Kidney (tissue), 14 donors: ENCODE results near the gene KRT79. TPM values are rescaled to one million over a fixed set of nuclear protein-coding genes. Genes with fewer than 3 reads are reported as not detected.

ENCODE experiments used
- DNase-seq, 5 donors: peaks; one replicate each; pipeline ENCODE4 v3.0.0-alpha.2; 2013 to 2020
- FAIRE-seq: peaks from 2 replicates; lab custom pipeline; 2012; peaks lifted over from hg19 to GRCh38; lab: Jason Lieb, UNC
- H3K27ac ChIP-seq, 2 donors: one replicate each; pipeline ENCODE4 v1.7.0; 2013; ENCODE audit warnings: low read depth in 2 of 2, low read length in 2 of 2, inconsistent platforms in 1 of 2
- H3K27me3 ChIP-seq: one replicate; pipeline ENCODE4 v1.7.1; 2013; ENCODE audit warnings: low read length, inconsistent platforms; ENCODE audit not compliant: control insufficient read depth, insufficient read depth
- H3K36me3 ChIP-seq, 3 donors: one replicate each; pipeline versions ENCODE4 v1.7.0 to v1.7.1; 2013; ENCODE audit warnings: low read length in 3 of 3, control low read depth in 1 of 3, inconsistent platforms in 1 of 3; ENCODE audit not compliant: insufficient read depth in 3 of 3, control insufficient read depth in 2 of 3
- H3K4me1 ChIP-seq, 3 donors: one replicate each; pipeline versions ENCODE4 v1.7.0 to v1.7.1; 2013; ENCODE audit warnings: low read length in 3 of 3, inconsistent platforms in 1 of 3, low read depth in 1 of 3; ENCODE audit not compliant: control insufficient read depth in 2 of 3, insufficient read depth in 2 of 3
- H3K4me3 ChIP-seq, 3 donors: one replicate each; pipeline versions ENCODE4 v1.7.0 to v1.8.1; 2013; ENCODE audit warnings: low read length in 3 of 3, control low read depth in 1 of 3, inconsistent platforms in 1 of 3
- H3K9ac ChIP-seq, 3 donors: one replicate each; pipeline versions ENCODE4 v1.7.0 to v1.7.1; 2013; ENCODE audit warnings: low read length in 3 of 3, control low read depth in 1 of 3, inconsistent platforms in 1 of 3
- H3K9me3 ChIP-seq, 3 donors: one replicate each; pipeline versions ENCODE4 v1.7.0 to v1.7.1; 2013; ENCODE audit warnings: low read length in 3 of 3, control low read depth in 1 of 3, inconsistent platforms in 1 of 3; ENCODE audit not compliant: control insufficient read depth in 2 of 3, insufficient read depth in 1 of 3
- intact Hi-C: fragments of 100-400 bp; cut with DNase I; formaldehyde crosslinking; loops from one replicate; pipeline ENCODE4 v1.11.1; 2022
- polyA plus RNA-seq: library from polyadenylated mRNA; stranded (reverse); fragments of 350-450 nt; fragmentation: Illumina TruSeq; extraction: RNeasy Lipid Tissue Mini Kit (QIAGEN cat#74804); gene quantifications from one replicate; pipeline ENCODE4 v1.2.3, GENCODE V29; 2014; ENCODE audit warnings: low read depth, low replicate concordance; ENCODE audit not compliant: insufficient read depth
- total RNA-seq: library from RNA; stranded (reverse); fragmentation: NEBNext Ultra II Directional; extraction: Animal tissue kit (Norgen Biotek cat#: 25700); gene quantifications from one replicate; pipeline ENCODE4 v1.2.1, GENCODE V29; 2021
- TF ChIP-seq, protein P1 (sequence below): IDR thresholded peaks from 3 replicates; pipeline ENCODE4 v1.5.1; 2012; ENCODE audit warnings: mild to moderate bottlenecking, moderate library complexity, borderline replicate concordance; ENCODE audit not compliant: insufficient read depth; ENCODE audit errors: extremely low read depth
- donor health status: control.
- donor health status: control.
- donor health status: control.
- donor health status: control.
- donor health status: control.
- donor health status: DM: yes; HTN: yes; CAD: no.
- donor health status: Normal renal cell carcinoma (clear cell type).

The KRT79 gene
- total and polyA plus RNA-seq, 2 donors from 2014 or later = not detected

DNA sequence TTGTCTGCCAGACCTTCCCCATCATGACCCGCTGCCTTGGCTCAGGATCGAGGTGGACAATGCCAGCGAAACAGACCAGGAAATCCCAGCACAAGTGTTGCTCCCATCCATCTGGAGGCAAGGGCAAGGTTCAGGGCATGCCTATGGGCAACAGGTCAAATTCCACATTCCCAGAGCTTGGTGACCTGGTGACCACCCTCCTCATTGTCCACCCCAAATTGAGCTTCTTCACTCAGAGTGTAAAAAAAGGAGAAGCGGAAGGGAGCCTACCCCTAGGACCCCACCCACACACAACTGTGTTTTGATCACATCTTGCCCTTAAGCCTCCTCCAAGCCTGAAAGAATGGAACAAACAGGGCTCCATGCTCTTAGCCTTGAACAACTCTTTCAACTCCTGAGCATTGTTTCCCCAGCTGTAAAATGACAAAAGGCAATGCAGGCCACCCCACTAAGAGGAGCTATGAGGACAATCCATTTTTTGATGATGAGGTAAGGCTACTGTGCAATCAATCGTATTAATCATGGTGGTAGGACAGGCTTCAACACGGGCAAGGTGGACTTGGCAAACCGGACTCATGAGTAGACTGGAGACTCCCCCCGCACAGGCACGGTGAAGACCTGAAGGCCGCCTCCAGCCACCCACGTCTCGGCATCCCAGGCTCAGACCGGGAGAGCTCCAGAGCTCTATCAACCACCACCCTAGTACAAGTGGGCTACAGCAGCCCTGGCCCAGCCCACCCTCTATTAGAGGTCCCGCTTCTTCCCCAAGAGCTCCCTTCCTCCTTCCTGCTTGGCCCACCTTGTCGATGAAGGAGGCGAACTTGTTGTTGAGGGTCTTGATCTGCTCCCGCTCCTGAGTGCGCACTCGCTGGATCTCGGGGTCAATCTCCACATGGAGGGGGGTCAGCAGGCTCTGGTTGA, 866 bp downstream of the KRT79 start:
- DNase-seq (no peak), FAIRE-seq (no peak)
- Histone ChIP-seq H3K27me3 (no peaks in the 10 kb centered on the region), H3K4me3 (no peak overlapping the region), H3K27ac (no peak overlapping the region), H3K9me3 (no peaks in the 10 kb centered on the region), H3K4me1 (no peaks in the 10 kb centered on the region), H3K9ac (no peak overlapping the region), H3K36me3 (no peaks in the 10 kb centered on the region)
- TF ChIP-seq, protein P1, sequence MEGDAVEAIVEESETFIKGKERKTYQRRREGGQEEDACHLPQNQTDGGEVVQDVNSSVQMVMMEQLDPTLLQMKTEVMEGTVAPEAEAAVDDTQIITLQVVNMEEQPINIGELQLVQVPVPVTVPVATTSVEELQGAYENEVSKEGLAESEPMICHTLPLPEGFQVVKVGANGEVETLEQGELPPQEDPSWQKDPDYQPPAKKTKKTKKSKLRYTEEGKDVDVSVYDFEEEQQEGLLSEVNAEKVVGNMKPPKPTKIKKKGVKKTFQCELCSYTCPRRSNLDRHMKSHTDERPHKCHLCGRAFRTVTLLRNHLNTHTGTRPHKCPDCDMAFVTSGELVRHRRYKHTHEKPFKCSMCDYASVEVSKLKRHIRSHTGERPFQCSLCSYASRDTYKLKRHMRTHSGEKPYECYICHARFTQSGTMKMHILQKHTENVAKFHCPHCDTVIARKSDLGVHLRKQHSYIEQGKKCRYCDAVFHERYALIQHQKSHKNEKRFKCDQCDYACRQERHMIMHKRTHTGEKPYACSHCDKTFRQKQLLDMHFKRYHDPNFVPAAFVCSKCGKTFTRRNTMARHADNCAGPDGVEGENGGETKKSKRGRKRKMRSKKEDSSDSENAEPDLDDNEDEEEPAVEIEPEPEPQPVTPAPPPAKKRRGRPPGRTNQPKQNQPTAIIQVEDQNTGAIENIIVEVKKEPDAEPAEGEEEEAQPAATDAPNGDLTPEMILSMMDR = no peak
- intact Hi-C loops = no loop called here

DNA sequence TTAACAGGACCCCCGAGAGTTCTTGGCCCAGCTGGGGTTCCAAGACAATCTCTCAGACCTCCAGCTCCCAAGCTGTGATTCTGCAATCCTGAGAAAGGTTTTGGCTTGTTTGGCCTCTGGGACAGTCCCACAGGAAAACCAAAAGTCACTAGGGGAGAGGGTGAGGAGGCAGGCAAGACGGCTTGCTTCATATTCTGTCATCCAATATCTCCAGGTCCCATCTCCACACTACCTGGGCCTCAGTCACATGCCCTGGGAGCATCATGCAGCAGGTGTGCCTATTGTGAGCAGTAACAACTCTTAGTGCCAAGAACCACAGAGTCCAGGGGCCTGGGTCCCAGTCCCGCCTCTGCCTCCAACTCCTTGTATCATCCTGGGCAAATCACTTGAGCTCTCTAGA, 1.7 kb downstream of the KRT79 start:
- H3K4me1 ChIP-seq = no peaks in the 10 kb centered on the region
- no peak for DNase-seq
- H3K4me3 ChIP-seq = no peak overlapping the region
- TF ChIP-seq, protein P1 = no peak
- H3K36me3 ChIP-seq = no peaks in the 10 kb centered on the region
- no peak for FAIRE-seq
- intact Hi-C loops = no loop called here
- no peak overlapping the region for H3K27ac ChIP-seq
- H3K9me3 ChIP-seq = no peaks in the 10 kb centered on the region
- H3K27me3 ChIP-seq = no peaks in the 10 kb centered on the region
- H3K9ac ChIP-seq = no peak overlapping the region

DNA sequence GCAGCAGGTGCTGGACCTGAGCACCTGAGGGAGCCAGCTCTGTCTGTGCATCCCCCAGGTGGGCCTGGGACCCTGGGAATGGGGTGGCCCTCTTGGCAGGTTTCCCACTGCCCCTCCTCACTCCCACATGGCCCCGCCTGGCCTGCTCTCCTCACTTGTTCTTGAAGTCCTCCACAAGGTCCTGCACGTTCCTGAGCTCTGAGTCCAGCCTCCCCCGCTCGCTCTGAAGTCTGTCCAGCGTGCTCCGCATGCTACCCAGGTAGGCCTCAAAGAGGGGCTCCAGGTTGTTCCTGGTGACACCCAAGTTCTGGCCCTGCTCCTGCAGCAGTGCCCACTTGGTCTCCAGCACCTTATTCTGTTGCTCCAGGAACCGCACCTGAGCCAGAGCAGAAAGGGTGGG, 2.9 kb downstream of the KRT79 start:
- no peaks in the 10 kb centered on the region for H3K9me3 ChIP-seq
- DNase-seq = no peak

More for the DNA sequence above, 2.9 kb downstream of the KRT79 start:
- Histone ChIP-seq H3K36me3 (no peaks in the 10 kb centered on the region), H3K4me3 (no peak overlapping the region), H3K9ac (no peak overlapping the region), H3K4me1 (no peaks in the 10 kb centered on the region), H3K27ac (no peak overlapping the region), H3K27me3 (no peaks in the 10 kb centered on the region)
- TF ChIP-seq, protein P1 = no peak
- FAIRE-seq = no peak
- intact Hi-C loops = no loop called here
